ENCODE data around the gene ZC3H18. TPM values are rescaled to one million over a fixed set of nuclear protein-coding genes. Genes with fewer than 3 reads are reported as not detected.

ZC3H18 gene
- polyA plus RNA-seq, 1 donor: 34.0 TPM

Other genes starting within 250 kb of the ZC3H18 start
- gene ZNF469, start 187.4 kb upstream of the ZC3H18 start, polyA plus RNA-seq (ENCODE audit: insufficient read length): 5.9 TPM
- 1.7 TPM for gene ZFPM1, start 117.1 kb upstream of the ZC3H18 start, polyA plus RNA-seq (ENCODE audit: insufficient read length)
- not detected for gene IL17C, start 68.2 kb downstream of the ZC3H18 start, polyA plus RNA-seq (ENCODE audit: insufficient read length)
- 52.9 TPM for gene CYBA, start 80.7 kb downstream of the ZC3H18 start, polyA plus RNA-seq (ENCODE audit: insufficient read length)
- gene MVD, start 92.7 kb downstream of the ZC3H18 start, polyA plus RNA-seq (ENCODE audit: insufficient read length): 27.3 TPM
- 6.4 TPM for gene SNAI3, start 116.1 kb downstream of the ZC3H18 start, polyA plus RNA-seq (ENCODE audit: insufficient read length)
- gene RNF166, start 136.0 kb downstream of the ZC3H18 start, polyA plus RNA-seq (ENCODE audit: insufficient read length): 14.6 TPM
- 13.3 TPM for gene CTU2, start 136.1 kb downstream of the ZC3H18 start, polyA plus RNA-seq (ENCODE audit: insufficient read length)
- 71.1 TPM for gene PIEZO1, start 214.8 kb downstream of the ZC3H18 start, polyA plus RNA-seq (ENCODE audit: insufficient read length)
- gene CDT1, start 233.4 kb downstream of the ZC3H18 start, polyA plus RNA-seq (ENCODE audit: insufficient read length): 8.5 TPM
- 60.7 TPM for gene APRT, start 241.5 kb downstream of the ZC3H18 start, polyA plus RNA-seq (ENCODE audit: insufficient read length)